GM12872 (cell line): ENCODE results near the gene DUSP28.

ENCODE experiments used
- TF ChIP-seq, protein P1 (sequence below): IDR thresholded peaks from 3 replicates; pipeline ENCODE4 v1.5.1; 2011; ENCODE audit warnings: low read depth, mild to moderate bottlenecking, low read length, moderate library complexity; ENCODE audit not compliant: insufficient read depth

The DUSP28 gene

DNA sequence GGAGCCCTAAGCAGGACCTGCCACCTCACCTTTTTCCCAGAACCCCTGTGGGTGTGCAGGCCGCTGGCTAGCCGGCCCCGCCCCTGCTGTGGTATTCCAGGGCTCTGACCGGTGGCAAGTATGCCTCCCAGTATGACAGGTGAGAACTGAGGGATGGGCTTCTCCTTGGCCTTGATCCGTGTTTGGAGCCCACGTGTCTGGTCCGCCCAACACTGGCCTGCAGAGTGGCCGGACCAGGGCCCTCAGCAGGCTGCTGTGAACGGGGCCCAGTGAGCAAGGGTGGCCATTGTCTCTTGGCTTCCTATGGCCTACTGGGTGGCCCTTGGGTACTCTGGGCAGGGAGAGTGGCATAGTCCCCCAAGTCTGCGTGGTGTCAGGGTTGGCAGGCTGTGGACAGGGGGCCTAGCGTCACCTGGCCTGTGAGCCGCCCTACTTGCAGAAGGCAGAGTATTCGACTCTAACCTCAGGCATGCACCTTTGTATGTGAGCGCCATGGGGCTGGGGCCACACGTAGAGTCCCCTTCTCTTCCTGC, 9.9 kb downstream of the DUSP28 start:
- TF ChIP-seq, protein P1, sequence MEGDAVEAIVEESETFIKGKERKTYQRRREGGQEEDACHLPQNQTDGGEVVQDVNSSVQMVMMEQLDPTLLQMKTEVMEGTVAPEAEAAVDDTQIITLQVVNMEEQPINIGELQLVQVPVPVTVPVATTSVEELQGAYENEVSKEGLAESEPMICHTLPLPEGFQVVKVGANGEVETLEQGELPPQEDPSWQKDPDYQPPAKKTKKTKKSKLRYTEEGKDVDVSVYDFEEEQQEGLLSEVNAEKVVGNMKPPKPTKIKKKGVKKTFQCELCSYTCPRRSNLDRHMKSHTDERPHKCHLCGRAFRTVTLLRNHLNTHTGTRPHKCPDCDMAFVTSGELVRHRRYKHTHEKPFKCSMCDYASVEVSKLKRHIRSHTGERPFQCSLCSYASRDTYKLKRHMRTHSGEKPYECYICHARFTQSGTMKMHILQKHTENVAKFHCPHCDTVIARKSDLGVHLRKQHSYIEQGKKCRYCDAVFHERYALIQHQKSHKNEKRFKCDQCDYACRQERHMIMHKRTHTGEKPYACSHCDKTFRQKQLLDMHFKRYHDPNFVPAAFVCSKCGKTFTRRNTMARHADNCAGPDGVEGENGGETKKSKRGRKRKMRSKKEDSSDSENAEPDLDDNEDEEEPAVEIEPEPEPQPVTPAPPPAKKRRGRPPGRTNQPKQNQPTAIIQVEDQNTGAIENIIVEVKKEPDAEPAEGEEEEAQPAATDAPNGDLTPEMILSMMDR = no peak

DNA sequence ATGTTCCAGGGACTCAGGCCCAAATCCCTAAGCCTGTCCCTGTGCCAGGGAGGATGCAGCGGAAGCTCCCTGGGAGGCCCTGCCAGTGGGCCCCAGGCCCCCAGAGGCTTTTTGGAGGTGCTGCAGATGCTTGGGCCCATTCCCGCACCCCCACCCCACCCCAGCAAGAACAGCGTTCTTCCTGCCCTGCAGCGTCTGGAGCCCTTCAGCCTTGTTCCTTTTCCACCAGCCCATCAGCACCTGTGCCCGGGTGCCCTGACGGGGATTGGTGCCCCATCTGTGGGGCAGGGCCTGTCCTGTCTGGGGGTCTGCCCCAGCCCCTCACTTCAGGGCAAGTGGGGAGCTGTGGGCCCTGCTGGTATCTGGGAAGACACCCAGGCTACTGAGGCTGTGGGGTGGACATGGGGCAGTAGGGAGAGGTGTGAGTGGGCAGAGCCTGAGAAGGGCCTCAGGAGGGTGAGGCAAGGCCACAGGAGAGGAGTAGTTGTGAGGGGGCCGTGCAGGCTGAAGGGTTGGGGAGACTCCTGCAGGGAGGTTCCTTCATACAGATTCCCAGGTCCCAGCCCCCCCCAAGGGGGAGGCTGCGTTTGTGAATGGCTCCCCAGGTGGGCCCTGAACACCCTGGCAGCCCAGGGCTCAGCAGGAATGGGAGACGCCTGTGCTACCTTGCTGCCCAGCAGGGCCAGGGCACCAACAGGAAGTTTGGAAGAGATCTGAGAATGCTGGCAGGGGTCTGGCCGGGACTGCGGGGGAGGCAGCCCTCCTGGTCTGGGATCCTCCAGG, 10.6 kb downstream of the DUSP28 start:
- TF ChIP-seq, protein P1 = no peak

DNA sequence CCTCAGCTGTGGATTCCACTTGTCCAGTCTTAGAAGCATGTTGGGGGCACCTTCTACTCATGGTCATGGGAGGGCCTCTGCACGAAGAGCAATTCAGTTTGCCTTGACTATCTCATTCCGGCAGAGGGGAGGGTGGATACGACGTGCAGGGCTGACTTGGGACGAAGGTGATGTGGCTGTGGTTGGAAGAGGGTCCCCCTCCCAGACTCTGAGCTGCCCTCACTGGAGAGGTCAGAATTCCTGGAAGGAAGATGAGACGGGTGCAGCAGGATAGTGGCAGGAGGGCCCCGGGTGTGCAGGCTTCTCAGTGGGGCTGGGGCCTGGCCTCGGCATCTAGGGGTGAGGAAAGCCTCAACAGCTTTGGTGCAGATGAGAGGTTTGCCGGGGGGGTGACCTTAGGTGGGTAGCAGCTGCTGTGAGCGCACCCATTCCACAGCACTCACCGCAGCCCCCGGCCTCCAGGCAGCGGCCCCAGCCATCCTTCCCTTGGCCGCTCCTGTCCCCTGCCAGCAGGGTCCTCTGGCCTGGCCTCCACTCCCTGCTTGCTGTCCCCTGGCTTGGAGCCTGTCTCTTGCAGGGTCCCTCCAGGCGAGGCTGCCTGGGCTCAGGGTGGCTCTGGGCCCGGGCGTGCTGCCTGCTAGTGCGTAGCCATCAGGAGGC, 11.3 kb downstream of the DUSP28 start:
- TF ChIP-seq, protein P1 = no peak

DNA sequence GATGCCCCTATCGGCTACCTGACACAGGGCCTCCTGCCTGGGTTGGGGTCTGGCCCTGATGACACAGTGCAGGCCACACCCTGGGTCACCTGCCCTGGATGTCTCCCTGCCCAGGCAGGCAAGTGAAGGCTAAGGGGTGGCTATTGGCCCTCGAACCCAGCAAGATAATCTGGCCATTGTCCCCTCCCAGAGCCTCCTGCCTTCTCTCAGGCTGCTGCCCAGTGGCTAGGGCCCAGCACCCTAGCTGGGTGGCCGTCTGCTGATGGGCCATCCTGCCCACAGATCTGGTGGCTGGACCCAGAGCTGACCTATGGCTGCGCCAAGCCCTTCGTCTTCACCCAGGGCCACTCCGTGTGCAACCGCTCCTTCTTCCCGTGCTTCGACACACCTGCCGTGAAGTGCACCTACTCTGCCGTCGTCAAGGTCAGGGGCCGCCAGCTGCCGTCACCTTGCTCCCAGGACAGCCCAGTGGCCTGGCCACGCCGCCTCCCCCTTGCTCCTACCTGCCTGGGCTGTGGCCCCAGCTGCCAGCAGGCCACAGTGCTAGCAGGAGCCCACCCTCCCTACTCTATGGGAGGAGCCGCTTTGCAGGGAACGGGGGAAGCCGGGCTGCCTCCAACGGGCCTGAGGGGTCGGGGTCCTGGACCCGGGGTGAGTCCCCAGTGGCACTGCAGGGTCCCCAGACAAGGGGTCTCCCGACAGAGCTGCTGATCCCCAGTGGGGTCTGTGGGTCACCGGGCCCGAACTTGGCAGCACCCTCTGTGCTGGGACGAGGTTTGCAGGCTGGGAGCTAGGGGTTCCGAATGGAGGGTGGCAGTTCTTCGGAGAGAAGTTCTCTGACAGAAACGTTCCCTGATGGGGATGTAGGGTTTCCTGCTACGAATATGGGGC, 12.2 kb downstream of the DUSP28 start:
- TF ChIP-seq, protein P1 = no peak

DNA sequence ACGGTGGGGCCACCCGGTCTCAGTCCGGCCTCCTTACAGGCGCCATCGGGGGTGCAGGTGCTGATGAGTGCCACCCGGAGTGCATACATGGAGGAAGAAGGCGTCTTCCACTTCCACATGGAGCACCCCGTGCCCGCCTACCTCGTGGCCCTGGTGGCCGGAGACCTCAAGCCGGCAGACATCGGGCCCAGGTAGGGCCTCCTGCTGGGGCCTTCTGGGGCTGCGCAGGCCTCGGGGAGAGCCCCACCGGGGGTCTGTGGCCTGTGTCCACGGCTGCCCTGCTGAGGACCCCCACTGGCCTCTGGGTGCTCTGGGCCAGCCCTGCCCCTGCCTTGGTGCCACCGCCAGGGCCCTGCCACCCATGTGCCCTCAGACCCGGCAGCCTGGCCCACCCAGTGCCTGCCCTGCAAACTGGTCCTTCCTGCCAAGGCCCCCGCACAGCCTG, 12.9 kb downstream of the DUSP28 start:
- TF ChIP-seq, protein P1 = no peak

DNA sequence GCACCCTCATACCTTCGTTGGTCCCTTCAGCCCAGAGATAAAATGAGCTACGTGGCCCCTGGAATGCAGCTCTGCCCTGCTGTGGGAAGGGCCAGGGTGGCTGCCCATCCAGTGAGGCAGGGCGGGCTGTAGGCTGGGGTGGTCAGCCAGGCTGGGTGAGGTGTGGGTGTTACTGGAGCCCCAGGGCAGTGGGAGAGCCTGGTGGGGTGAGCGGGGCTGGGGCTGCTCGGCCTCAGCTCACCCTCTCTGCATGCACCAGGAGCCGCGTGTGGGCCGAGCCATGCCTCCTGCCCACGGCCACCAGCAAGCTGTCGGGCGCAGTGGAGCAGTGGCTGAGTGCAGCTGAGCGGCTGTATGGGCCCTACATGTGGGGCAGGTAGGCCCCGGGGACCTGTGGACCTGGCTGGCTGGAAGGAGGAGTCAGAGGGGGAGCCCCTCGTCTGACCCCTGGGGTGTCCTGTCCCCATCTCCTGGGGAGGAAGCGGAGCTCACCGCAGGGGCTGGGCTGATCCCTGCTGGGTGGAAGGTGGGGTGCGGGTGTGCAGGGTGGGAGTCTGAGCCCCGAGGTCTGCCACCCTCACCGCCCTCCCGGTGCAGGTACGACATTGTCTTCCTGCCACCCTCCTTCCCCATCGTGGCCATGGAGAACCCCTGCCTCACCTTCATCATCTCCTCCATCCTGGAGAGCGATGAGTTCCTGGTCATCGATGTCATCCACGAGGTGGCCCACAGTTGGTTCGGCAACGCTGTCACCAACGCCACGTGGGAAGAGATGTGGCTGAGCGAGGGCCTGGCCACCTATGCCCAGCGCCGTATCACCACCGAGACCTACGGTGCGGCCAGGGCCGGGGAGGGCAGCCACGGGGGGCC, 13.6 kb downstream of the DUSP28 start:
- TF ChIP-seq, protein P1 = no peak
